ENCODE results near the gene SIX2.

GRCh38 chr2:44959855-44960254, 49.4 kb downstream of the SIX2 start:
- no peak for TF ChIP-seq CTCF (IDR thresholded peaks at IDR 0.05)
- TF ChIP-seq POLR2AphosphoS5 (IDR thresholded peaks at IDR 0.05; ENCODE audit: low read depth, low read length): no peak
- no peak for TF ChIP-seq SIN3A (IDR thresholded peaks at IDR 0.05; ENCODE audit: borderline replicate concordance, insufficient read depth, low read depth, low read length)
